Stimulated activated CD4-positive, alpha-beta T cell treated with anti-CD3 and anti-CD28 coated beads, Interleukin-1b, Interleukin-23, amount 100 ng/mL, for 48 hours (primary cell): Measurements from ENCODE around the gene NUSAP1.
A peak's percentile ranks its signal among the peaks of the same experiment; 100 is the strongest.
"Not testable (repeated sequence)": the region's sequence is repeated elsewhere in the genome, so short reads cannot be mapped to it uniquely, and the experiment has no call there.

Source experiments
- DNase-seq: peaks from one replicate; pipeline ENCODE4 v3.0.0-alpha.2; 2020

The NUSAP1 gene

DNA sequence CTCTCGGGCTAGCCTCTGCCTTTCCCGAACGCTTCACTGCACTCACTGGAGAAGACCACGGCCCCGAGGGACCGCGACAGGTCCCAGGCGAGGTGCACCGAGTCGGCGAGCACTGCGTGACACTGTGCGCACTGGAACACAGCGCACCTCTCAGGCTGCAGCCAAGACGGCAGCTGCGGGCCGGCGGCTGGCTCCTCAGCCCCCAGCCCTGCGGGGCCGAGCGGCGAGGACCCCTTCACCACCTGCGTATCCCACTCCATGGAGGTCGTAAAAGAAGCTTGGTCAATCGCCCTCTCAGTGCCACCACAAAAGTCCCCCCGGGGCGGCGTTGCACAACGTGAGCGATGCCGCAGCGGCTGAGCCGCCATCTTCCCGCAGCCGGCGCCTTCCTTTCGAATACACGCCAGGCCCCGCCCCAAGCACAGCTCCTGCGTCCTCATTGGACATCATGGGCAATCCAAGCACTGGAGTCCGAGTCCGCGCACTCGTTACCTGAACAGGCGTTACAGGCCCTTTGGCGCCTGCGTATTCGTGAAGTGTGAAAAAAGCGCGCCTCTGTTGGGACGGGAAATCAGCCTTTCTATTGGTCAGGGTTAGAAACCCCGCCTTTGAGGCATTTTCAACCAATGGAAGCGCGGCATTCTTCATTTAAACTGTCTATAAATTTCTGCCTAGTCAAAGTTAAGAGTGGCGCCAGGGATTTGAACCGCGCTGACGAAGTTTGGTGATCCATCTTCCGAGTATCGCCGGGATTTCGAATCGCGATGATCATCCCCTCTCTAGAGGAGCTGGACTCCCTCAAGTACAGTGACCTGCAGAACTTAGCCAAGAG lies at the start of gene NUSAP1, which contains the start of gene OIP5:
TSS of gene NUSAP1 (plus strand) at position 688 of the 832 bp plus-strand sequence. CDS start at position 765, 77 bp downstream.
TSS of gene OIP5 (minus strand) at position 398 of the 832 bp plus-strand sequence. CDS start at position 368, 30 bp downstream.
- peak; percentile 99 for DNase-seq

DNA sequence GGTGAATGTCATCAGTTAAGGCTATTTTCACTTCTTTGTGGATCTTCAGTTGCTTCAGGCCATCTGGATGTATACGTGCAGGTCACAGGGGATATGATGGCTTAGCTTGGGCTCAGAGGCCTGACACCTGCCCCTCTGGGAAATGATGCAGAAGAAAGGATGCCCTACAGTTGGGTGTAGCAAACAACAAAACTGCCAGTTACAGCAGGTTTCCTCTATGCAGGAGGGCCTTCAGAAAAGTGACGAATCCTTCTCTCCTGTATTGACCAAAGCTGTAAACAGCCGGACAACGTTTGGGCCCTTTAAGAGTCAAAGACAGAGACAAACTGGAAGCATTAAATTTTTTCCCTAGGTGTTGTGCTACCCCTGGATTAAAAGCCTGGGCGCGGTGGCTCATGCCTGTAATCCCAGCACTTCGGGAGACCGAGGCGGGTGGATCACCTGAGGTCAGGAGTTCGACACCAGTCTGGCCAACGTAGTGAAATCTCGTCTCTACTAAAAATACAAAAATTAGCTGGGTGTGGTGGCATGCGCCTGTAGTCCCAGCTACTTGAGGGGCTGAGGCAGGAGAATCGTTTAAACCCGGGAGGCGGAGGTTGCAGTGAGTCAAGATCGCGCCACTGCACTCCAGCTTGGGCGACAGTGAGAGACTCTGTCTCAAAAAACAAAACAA lies 49.6 kb upstream of the NUSAP1 start:
- not testable (repeated sequence) for DNase-seq

- DNase-seq = peak; percentile 98
Measured at GRCh38 chr15:41283653-41284426, 48.8 kb upstream of the NUSAP1 start.

- no peak for DNase-seq
Measured at GRCh38 chr15:41284427-41285177, 48.1 kb upstream of the NUSAP1 start.

- DNase-seq = no peak
Measured at GRCh38 chr15:41285285-41285684, 47.4 kb upstream of the NUSAP1 start.

- DNase-seq = no peak
Measured at GRCh38 chr15:41286665-41287333, 45.9 kb upstream of the NUSAP1 start.

GRCh38 chr15:41288464-41288863 lies 44.2 kb upstream of the NUSAP1 start:
- DNase-seq = no peak

GRCh38 chr15:41289953-41290352 lies 42.7 kb upstream of the NUSAP1 start:
- DNase-seq = no peak

- DNase-seq = no peak
Measured at GRCh38 chr15:41291065-41291631, 41.5 kb upstream of the NUSAP1 start.

- no peak for DNase-seq
Measured at GRCh38 chr15:41292521-41292920, 40.2 kb upstream of the NUSAP1 start.

DNA sequence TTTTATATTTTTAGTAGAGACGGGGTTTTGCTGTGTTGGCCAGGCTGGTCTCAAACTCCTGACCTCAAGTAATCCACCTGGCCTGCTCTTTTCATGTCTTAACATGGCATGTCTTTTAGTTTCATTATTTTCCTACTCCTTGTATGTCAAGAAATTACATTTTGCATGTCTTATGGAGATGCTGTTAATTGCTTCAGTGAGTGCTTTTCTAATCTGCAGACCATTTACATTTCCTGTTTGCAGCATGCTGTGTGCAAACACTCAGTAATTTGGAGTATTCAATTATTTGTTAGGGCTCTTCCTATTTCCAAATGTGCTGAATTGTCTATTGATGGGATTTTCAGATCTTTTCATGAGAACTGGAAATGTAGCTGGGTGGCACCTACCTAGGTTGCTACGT lies 31.5 kb upstream of the NUSAP1 start:
- DNase-seq = not testable (repeated sequence)

- no peak for DNase-seq
Measured at GRCh38 chr15:41301587-41301986, 31.1 kb upstream of the NUSAP1 start.

- no peak for DNase-seq
Measured at GRCh38 chr15:41304149-41304770, 28.4 kb upstream of the NUSAP1 start.

DNA sequence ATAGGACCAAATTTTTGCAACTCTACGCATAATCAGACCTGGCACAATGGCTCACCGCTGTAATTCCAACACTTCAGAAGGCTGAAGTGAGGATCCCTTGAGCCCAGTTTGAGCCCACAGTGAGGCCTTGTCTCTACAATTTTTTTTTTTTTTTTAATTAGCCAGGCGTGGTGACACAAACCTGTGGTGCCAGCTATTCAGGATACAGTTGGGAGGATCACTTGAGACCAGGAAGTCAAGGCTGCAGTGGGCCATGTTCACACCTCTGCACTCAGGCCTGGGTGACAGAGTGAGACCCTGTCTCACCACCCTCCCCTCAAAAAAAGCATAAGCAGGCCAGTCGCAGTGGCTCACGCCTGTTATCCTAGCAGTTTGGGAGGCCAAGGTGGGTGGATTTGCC lies 25.0 kb upstream of the NUSAP1 start:
- DNase-seq = no peak

DNA sequence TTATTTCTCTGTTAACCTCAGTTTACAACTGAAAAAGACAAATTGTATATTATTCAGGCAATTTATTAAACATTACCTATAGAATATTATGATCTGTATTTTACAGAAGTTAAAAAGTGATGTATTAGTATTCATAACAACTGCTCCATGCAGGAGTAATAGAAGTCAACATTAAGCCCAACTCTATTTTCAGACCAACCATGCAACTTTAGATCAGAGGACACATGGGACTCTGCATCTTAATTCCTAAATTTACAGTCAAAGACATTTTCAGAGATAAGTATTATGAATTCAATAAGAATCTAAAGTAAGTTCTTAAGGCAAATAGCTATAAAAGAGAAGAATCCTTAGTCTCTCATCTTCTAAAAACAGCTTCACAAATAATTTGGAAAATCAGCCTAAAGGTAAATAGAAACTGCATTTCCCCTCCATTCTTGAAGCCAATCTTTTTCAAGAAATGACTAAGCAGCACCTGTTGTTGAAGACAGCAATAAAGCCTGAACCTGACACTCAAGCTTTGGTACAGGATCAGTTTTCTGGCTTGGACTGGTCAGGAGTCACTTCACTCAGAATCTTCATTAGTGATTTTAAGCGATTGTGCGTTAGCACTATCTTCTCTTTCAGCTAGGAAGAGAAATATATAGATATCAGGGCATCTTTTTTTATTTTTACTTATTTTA lies 23.3 kb upstream of the NUSAP1 start:
- no peak for DNase-seq

GRCh38 chr15:41320805-41321330 lies 11.8 kb upstream of the NUSAP1 start:
- not testable (repeated sequence) for DNase-seq

- no peak for DNase-seq
Measured at GRCh38 chr15:41323611-41324010, 9.1 kb upstream of the NUSAP1 start.

DNA sequence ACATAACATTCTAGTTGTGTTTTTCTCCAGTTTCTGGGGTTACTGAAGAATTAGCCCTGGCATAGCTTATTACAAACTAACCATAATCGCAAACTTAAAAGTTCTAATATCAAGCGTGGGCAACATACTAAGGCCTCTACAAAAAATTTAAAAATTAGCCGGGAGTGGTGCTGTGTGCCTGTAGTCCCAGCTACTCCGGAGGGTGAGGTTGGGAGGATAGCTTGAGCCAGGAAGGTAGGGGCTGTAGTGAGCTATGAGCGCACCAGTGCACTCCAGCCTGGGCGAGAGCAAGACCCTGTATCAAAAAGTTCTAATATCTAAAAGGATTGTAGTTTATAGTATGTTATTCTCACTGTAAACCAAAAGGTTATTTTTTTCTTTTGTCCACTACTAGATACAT lies 1.4 kb upstream of the NUSAP1 start:
- no peak for DNase-seq

GRCh38 chr15:41331833-41332193 lies 868 bp upstream of the NUSAP1 start:
- DNase-seq = no peak

DNA sequence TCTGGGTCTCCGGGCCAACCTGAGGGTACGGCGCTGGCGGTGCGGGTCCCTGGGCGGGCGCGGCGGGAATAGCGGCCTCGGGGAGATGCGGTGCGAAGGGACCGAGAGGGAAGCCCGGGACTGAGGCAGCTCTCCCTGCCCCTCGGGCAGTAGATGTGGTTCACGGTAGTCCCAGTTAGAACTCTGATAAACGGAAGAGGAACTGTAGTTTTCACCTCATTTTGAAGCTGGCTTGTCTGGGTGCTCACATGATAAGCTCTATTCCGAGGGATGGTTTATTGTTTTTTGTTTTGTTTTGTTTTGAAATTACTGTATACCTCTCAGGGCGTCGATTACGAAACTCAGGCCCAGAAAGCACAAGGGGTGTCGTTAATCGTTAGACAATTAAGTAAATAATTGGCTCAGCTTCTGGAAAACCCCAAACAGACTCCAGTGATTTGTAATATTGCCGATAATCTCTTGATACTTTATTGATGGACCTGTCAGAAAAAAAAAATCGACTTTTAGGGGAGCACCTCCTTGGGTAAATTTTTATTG lies 413 bp downstream of the NUSAP1 start:
- no peak for DNase-seq
